Activated CD4-positive, CD25-positive, alpha-beta regulatory T cell (primary cell): Measurements from ENCODE around the gene WDR4.
"Not testable (repeated sequence)": the region's sequence is repeated elsewhere in the genome, so short reads cannot be mapped to it uniquely, and the experiment has no call there.

Experiments
- DNase-seq, 4 experiments: peaks; one replicate each; lab custom pipeline; 2025; lab: John Stamatoyannopoulos, UW

Gene WDR4

GRCh38 chr21:42875811-42876210 lies 3.5 kb downstream of the WDR4 start:
- not testable (repeated sequence) for DNase-seq

GRCh38 chr21:42873096-42873495 lies 6.2 kb downstream of the WDR4 start:
- no peak for DNase-seq

GRCh38 chr21:42868196-42868595 lies 11.1 kb downstream of the WDR4 start:
- no peak for DNase-seq

GRCh38 chr21:42865776-42866160 lies 13.6 kb downstream of the WDR4 start:
- DNase-seq, result no peak

GRCh38 chr21:42864815-42865775 lies 14.2 kb downstream of the WDR4 start:
- DNase-seq, result no peak

- no peak for DNase-seq
Measured at GRCh38 chr21:42864286-42864685, 15.1 kb downstream of the WDR4 start.

GRCh38 chr21:42863504-42863870 lies 15.9 kb downstream of the WDR4 start:
- no peak for DNase-seq

GRCh38 chr21:42862774-42863503 lies 16.4 kb downstream of the WDR4 start:
- DNase-seq, result no peak

GRCh38 chr21:42861848-42862400 lies 17.4 kb downstream of the WDR4 start:
- no peak for DNase-seq

- DNase-seq, result no peak
Measured at GRCh38 chr21:42861311-42861847, 18.0 kb downstream of the WDR4 start.

- no peak for DNase-seq
Measured at GRCh38 chr21:42860345-42860744, 19.0 kb downstream of the WDR4 start.

GRCh38 chr21:42859891-42860230 lies 19.5 kb downstream of the WDR4 start:
- no peak for DNase-seq

- no peak for DNase-seq
Measured at GRCh38 chr21:42858957-42859890, 20.1 kb downstream of the WDR4 start.

GRCh38 chr21:42858185-42858847 lies 21.0 kb downstream of the WDR4 start:
- DNase-seq, result no peak

GRCh38 chr21:42857216-42857615 lies 22.1 kb downstream of the WDR4 start:
- no peak for DNase-seq

- DNase-seq, result no peak
Measured at GRCh38 chr21:42855937-42856335, 23.4 kb downstream of the WDR4 start.

GRCh38 chr21:42855171-42855936 lies 24.0 kb downstream of the WDR4 start:
- no peak for DNase-seq

- DNase-seq, result no peak
Measured at GRCh38 chr21:42854246-42855010, 24.9 kb downstream of the WDR4 start.

GRCh38 chr21:42853621-42854020 lies 25.7 kb downstream of the WDR4 start:
- DNase-seq, result no peak
